GM19324 (cell line): ENCODE data around the gene UPK1B.
"Not testable (repeated sequence)": the region's sequence is repeated elsewhere in the genome, so short reads cannot be mapped to it uniquely, and the experiment has no call there.

Source experiments
- ATAC-seq: cut with Tn5 transposase; IDR thresholded peaks from one replicate; pipeline ENCODE4 v1.9.1; 2021; ENCODE audit warnings: mild to moderate bottlenecking, moderate library complexity; ENCODE audit not compliant: unreplicated experiment, low FRiP score

Gene UPK1B

GRCh38 chr3:119220970-119221667 lies 47.7 kb downstream of the UPK1B start:
- no peak for ATAC-seq

DNA sequence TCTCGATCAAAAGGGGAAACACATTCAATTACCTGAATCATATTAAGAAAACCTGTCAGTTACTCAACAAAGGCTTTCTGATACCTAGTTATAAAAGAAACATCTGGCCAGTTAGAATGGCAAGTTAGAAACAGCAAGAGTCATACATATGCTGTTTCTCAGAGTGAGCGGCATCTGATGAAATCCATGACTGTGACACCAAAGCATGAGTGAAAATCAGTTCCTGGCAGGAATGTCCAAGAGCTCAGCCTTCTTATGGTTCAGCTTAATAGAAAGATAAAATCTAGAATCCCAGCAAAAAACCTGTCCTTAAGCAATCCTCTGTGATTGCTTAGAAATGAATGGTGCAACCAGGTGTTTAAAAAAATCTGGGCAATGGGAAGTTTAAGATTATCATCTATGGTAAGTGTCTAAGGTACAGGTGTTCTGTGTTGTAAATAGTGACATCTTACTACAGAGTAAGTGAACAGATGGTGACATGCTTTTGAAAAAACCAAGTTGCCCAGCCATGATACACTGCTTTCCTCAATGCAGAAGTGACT lies 48.5 kb downstream of the UPK1B start:
- no peak for ATAC-seq

DNA sequence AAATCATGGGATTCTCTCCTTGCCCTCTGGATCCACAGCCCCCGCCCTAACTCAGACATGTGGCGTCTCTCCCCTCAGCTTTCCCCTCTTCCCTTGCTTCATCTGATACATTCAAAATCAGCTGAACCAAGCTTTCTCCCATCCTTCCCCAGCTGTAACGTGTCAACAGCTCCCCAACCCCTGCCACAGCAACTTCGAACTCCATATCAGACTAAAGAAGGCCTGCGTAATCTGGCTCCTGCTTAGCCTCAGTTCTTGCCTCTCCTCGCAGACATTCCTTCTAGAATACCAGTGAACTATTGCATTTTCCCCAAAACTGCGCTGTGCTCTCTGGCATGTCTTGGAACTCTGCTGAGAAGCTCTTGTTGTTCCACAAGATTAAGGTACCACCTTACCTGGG lies 49.0 kb downstream of the UPK1B start:
- ATAC-seq: no peak

DNA sequence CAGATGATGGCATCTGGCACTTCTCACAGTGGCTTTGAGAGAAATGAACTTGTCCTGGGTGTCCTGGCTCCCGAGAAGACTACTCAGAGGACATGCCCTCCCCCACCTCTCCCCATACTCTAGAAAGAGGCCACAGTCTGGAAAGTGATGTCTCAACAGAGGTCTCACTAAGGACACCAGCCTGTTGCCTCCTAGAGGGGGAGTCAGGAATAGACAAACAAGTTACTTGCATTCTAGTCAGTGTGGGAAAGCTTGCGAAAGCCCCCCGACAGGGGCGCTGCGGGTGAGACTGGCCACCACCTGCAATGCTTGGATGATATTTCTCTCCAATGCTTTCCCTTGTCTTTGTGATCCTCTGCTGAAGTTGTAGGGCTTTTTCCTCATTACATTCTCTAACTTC lies 50.1 kb downstream of the UPK1B start:
- ATAC-seq: no peak

- no peak for ATAC-seq
Observed at GRCh38 chr3:119225121-119225520, 51.7 kb downstream of the UPK1B start.

DNA sequence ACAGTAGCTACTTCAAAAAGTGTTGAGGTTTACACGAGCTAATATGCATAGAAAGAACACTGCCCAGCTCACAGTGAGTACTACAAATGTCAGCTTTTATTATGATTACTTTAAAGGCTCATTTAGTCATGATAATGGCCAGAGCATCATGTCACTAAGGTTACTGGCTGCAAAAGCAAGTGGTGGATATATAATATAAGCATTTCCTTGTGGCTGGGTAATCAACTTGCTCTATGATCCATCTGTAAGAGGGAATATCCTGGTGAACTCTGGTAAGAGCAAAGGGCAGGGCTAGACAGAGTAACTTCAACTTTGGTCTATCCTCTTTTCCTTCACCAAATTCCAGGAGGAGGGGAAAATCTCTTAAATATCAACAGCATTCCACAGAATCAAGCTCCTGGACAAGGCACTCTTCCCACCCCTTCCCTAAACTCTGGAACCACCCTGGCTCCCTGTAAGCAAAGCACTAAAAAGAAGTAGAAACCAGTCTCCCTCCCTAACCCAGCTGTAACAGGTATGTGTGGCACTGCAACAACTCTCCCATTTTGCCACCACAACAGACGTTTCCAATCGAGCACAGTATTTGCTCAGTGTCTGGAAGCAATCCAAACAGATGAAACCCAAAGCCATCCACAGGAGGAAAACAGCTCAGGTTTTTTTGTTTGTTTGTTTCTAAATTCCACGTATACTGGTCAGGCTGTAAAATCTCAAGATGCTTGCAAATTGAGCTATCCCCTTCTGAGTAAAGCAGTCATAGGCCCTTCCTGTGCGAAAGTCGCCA lies 53.9 kb downstream of the UPK1B start:
- ATAC-seq: no peak

- ATAC-seq: no peak
Observed at GRCh38 chr3:119228373-119229145, 55.2 kb downstream of the UPK1B start.

GRCh38 chr3:119229190-119229589 lies 55.8 kb downstream of the UPK1B start:
- no peak for ATAC-seq

- no peak for ATAC-seq
Observed at GRCh38 chr3:119230071-119230470, 56.7 kb downstream of the UPK1B start.

DNA sequence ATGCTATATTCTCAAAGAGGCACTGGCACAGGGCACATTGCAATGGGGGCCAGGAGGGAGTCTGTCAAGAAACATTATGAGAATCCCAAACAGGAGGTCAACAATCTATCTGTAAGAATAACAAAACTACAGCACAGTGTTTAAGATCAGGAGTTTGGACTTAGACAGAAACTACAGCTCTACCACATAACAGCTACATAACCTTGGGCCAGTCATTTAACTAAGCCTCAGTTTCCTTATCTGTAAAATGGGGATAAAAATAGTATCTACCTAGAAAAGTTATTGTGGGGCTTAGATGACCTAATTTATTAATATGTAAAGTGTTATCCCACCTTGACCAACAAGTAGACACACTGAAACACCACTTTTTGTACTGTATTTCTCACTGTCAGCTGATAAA lies 57.3 kb downstream of the UPK1B start:
- ATAC-seq: no peak

DNA sequence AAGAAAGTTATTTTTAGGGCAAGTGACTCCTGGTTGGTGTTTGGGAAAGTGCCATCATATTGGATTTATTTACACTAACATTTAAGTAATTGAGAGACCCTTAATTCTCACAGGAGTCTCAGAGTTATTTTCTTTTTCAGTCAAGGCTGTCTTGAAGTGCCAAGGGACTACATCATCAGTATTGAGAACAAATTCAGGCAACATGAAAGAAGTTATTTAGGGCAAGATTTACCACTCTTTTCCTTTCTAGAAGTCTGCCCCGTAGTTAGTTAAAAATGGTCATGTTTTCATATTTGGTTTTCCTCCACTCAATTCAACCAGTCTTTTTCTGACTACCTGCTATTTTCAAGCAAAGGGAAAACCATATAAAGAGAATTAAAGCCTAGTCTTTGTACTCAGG lies 61.2 kb downstream of the UPK1B start:
- ATAC-seq: no peak

- ATAC-seq: no peak
Observed at GRCh38 chr3:119235151-119235550, 61.8 kb downstream of the UPK1B start.

GRCh38 chr3:119236756-119237155 lies 63.4 kb downstream of the UPK1B start:
- ATAC-seq: no peak

DNA sequence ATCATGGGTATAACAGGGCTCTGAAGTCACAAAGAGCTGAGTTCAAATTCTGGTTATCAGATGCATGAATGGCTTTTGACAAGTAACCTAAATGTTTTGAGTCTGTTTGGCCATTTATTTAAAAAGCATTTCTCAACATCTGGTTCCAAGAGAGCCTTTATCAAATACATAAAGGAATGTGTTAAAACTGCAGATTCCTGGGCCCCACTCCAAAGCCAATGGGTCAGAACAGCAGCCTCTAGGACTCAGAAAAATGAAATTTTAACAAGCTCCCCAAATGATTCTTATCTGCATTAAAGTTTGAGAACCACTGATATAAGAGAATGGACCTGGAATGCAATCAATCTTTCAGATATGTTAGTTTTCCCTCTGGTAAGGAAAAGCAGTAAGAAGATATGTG lies 63.9 kb downstream of the UPK1B start:
- ATAC-seq: no peak

DNA sequence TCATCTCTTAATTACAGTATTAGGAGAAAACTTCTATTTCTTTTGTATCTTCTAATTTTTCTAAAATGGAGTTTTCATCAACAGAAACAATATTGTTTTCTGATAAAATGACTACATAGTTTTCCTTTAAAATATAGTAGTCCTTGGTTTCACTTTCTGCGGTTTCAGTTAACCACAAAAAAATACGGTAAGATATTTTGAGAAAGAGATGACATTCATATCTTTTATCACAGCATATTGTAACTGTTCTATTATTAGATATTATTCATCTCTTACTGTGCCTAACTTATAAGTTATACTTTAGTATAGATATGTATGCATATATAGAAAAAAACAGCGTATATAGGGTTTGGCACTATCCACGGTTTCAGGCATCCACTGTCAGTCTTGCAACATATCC lies 65.0 kb downstream of the UPK1B start:
- ATAC-seq: no peak

DNA sequence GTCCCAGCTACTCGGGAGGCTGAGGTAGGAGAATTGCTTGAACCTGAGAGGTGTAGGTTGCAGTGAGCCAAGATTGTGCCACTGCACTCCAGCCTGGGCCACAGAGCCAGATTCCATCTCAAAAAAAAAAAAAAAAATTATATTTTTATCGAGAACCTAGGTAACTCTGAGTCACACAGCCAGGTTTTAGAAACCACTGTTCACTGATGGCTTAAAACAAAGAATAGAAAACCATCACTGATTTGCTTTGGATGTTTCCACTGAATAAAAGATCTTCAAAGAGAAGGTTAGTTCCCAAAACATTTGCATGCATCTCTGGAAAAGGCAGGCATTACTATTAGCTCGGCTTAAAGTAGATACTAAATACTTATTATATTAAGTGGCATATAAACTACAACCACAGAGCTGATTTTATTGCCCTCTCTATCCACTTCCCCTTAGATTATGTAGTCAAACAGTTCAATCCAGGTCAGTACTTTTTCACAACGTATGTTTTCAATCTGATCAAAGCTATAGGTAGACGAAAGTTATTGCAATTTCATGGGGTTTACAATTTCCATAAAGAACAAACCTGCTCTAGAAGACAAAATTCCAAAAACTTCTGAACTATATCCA lies 65.9 kb downstream of the UPK1B start:
- ATAC-seq: no peak

- peak; percentile 19 for ATAC-seq
Observed at GRCh38 chr3:119240101-119240590, 66.7 kb downstream of the UPK1B start.

GRCh38 chr3:119240591-119241434 lies 67.4 kb downstream of the UPK1B start, which contains the start of gene B4GALT4:
TSS of gene B4GALT4 (minus strand) at chr3:119240878. CDS start at chr3:119230099, 10,779 bp downstream.
- peak; percentile 94 for ATAC-seq

DNA sequence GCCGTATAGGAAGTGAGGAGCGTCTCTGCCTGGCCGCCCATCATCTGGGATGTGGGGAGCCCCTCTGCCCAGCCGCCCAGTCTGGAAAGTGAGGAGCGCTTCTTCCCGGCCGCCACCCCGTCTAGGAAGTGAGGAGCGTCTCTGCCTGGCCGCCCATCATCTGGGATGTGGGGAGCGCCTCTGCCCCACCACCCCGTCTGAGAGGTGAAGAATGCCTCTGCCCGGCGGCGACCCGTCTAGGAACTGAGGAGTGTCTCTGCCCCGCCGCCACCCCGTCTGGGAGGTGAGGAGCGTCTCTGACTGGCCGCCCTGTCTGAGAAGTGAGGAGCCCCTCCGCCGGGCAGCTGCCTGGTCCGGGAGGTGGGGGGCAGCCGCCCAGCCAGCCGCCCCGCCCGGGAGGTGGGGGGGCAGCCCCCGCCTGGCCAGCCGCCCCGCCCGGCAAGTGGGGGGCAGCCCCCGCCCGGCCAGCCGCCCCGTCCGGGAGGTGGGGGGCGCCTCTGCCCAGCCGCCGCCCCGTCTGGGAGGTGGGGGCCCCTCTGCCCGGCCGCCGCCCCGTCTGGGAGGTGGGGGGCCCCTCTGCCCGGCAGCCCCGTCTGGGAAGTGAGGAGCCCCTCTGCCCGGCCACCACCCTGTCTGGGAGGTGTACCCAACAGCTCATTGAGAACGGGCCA lies 69.1 kb downstream of the UPK1B start:
- not testable (repeated sequence) for ATAC-seq
